ENCODE data around the gene SLC2A13.

The SLC2A13 gene

GRCh38 chr12:39972119-39972518 lies 133.8 kb downstream of the SLC2A13 start:
- DNase-seq (ENCODE audit: low read depth, low spot score) = no peak
- no CpG with 5 or more reads among the region's 1 CpG for WGBS (ENCODE audit: insufficient coverage, insufficient read length)

GRCh38 chr12:39971348-39971747 lies 134.5 kb downstream of the SLC2A13 start:
- Histone ChIP-seq H3K9me3 (ENCODE audit: control insufficient read depth, insufficient read depth, low read length) (no peaks in the 10 kb centered on the region), H3K36me3 (ENCODE audit: control insufficient read depth, insufficient read depth, low read length) (no peaks in the 10 kb centered on the region), H3K27me3 (ENCODE audit: control insufficient read depth, insufficient read depth, low read length) (no peaks in the 10 kb centered on the region), H3K4me3 (ENCODE audit: low read length) (no peak overlapping the region), H3K27ac (ENCODE audit: low read length) (no peak overlapping the region), H3K4me1 (ENCODE audit: control insufficient read depth, insufficient read depth, low read length) (no peaks in the 10 kb centered on the region; the same call in 1 of the 2 replicates)
- no CpG with 5 or more reads among the region's 1 CpG for WGBS (ENCODE audit: insufficient coverage, insufficient read length)
- DNase-seq (ENCODE audit: low read depth, low spot score) = no peak

More at GRCh38 chr12:39972119-39972518, 133.8 kb downstream of the SLC2A13 start:
- Histone ChIP-seq H3K27ac (ENCODE audit: low read length) (no peak overlapping the region), H3K4me1 (ENCODE audit: control insufficient read depth, insufficient read depth, low read length) (no peaks in the 10 kb centered on the region; the same call in 1 of the 2 replicates), H3K9me3 (ENCODE audit: control insufficient read depth, insufficient read depth, low read length) (no peaks in the 10 kb centered on the region), H3K36me3 (ENCODE audit: control insufficient read depth, insufficient read depth, low read length) (no peaks in the 10 kb centered on the region), H3K27me3 (ENCODE audit: control insufficient read depth, insufficient read depth, low read length) (no peaks in the 10 kb centered on the region), H3K4me3 (ENCODE audit: low read length) (no peak overlapping the region)

DNA sequence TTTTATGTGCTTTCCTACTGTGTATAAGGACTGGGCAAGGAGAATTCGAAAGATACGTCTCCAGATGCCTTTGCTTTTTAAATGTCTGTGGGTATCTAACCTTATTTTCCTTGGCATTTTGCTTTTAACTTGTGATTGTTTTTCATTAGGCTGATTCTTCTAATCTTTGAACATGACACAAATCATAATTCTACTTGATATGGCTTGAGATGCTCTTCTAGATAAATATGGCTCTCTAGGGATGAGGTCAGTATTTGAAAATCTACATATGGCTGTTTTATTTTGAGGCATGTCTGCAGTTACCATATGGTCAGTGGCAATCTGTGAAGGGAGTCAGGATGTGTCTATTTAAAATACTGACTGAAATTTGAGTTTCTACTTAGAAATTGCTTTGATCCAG lies 139.2 kb downstream of the SLC2A13 start:
- no peak overlapping the region for H3K27ac ChIP-seq (ENCODE audit: low read length)
- H3K9me3 ChIP-seq (ENCODE audit: control insufficient read depth, insufficient read depth, low read length) = no peaks in the 10 kb centered on the region
- H3K36me3 ChIP-seq (ENCODE audit: control insufficient read depth, insufficient read depth, low read length) = no peaks in the 10 kb centered on the region
- no peaks in the 10 kb centered on the region for H3K4me1 ChIP-seq (ENCODE audit: control insufficient read depth, insufficient read depth, low read length)
- no peak for DNase-seq (ENCODE audit: low read depth, low spot score)
- WGBS (ENCODE audit: insufficient coverage, insufficient read length) = no CpG with 5 or more reads among the region's 2 CpGs
- no peak overlapping the region for H3K4me3 ChIP-seq (ENCODE audit: low read length)
- no peaks in the 10 kb centered on the region for H3K27me3 ChIP-seq (ENCODE audit: control insufficient read depth, insufficient read depth, low read length)

GRCh38 chr12:39966256-39966655 lies 139.6 kb downstream of the SLC2A13 start:
- no peaks in the 10 kb centered on the region for H3K27me3 ChIP-seq (ENCODE audit: control insufficient read depth, insufficient read depth, low read length)
- no peaks in the 10 kb centered on the region for H3K36me3 ChIP-seq (ENCODE audit: control insufficient read depth, insufficient read depth, low read length)
- H3K9me3 ChIP-seq (ENCODE audit: control insufficient read depth, insufficient read depth, low read length) = no peaks in the 10 kb centered on the region
- WGBS (ENCODE audit: insufficient coverage, insufficient read length) = no CpG with 5 or more reads among the region's 2 CpGs
- no peak overlapping the region for H3K4me3 ChIP-seq (ENCODE audit: low read length)
- H3K4me1 ChIP-seq (ENCODE audit: control insufficient read depth, insufficient read depth, low read length) = no peaks in the 10 kb centered on the region
- no peak for DNase-seq (ENCODE audit: low read depth, low spot score)
- no peak overlapping the region for H3K27ac ChIP-seq (ENCODE audit: low read length)

- no CpG with 5 or more reads among the region's 2 CpGs for WGBS (ENCODE audit: insufficient coverage, insufficient read length)
- Histone ChIP-seq H3K27me3 (ENCODE audit: control insufficient read depth, insufficient read depth, low read length) (no peaks in the 10 kb centered on the region), H3K27ac (ENCODE audit: low read length) (no peak overlapping the region), H3K4me3 (ENCODE audit: low read length) (no peak overlapping the region), H3K9me3 (ENCODE audit: control insufficient read depth, insufficient read depth, low read length) (no peaks in the 10 kb centered on the region), H3K4me1 (ENCODE audit: control insufficient read depth, insufficient read depth, low read length) (no peaks in the 10 kb centered on the region), H3K36me3 (ENCODE audit: control insufficient read depth, insufficient read depth, low read length) (0 out of 2 replicates have a peak, but pooled peaks cover 2% of the 10 kb centered on the region)
- DNase-seq (ENCODE audit: low read depth, low spot score) = no peak
Measured at GRCh38 chr12:39959467-39959866, 146.4 kb downstream of the SLC2A13 start.

DNA sequence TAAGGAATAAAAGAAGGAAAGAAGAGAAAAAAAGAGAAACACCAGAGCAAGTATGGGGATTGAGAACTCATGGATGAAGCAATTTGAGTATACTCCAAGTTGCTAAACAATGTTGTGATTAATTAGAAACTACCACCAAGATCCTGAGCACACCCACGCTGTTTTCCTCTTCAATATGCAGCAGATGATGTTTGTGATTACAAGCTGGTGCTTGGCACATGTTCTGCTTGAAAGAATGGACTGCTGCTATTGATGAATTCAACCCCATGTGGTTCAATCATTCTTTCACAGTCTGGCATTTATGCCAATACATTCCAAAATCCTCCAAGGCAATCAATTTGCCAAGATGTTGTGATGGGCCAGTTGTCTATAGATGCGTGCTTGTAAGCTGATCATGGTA lies 146.8 kb downstream of the SLC2A13 start:
- no peak for DNase-seq (ENCODE audit: low read depth, low spot score)
- WGBS (ENCODE audit: insufficient coverage, insufficient read length) = no CpG with 5 or more reads among the region's 2 CpGs
- Histone ChIP-seq H3K4me1 (ENCODE audit: control insufficient read depth, insufficient read depth, low read length) (no peaks in the 10 kb centered on the region), H3K27me3 (ENCODE audit: control insufficient read depth, insufficient read depth, low read length) (no peaks in the 10 kb centered on the region), H3K27ac (ENCODE audit: low read length) (no peak overlapping the region), H3K9me3 (ENCODE audit: control insufficient read depth, insufficient read depth, low read length) (no peaks in the 10 kb centered on the region), H3K4me3 (ENCODE audit: low read length) (no peak overlapping the region), H3K36me3 (ENCODE audit: control insufficient read depth, insufficient read depth, low read length) (0 out of 2 replicates have a peak, but pooled peaks cover 2% of the 10 kb centered on the region)

DNA sequence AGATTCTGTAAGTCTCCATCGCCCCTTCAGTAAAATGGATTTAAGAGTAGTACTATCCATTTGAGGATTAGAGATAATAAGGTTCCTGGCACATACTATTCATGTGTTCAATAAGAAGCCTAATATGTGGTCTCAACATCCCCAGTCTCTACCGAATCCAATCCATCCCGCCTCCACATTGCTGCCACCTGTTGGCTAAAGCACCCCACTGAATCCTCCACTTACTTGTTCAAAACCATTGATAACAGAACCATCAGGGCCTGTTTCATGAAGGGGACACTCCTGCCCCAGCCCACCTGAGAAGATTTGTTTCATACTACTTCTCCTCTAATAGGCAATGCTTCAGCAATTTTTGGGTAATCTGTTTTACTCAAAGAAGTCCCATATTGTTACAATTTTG lies 147.5 kb downstream of the SLC2A13 start:
- Histone ChIP-seq H3K4me1 (ENCODE audit: control insufficient read depth, insufficient read depth, low read length) (no peaks in the 10 kb centered on the region), H3K9me3 (ENCODE audit: control insufficient read depth, insufficient read depth, low read length) (no peaks in the 10 kb centered on the region), H3K27me3 (ENCODE audit: control insufficient read depth, insufficient read depth, low read length) (no peaks in the 10 kb centered on the region), H3K36me3 (ENCODE audit: control insufficient read depth, insufficient read depth, low read length) (0 out of 2 replicates have a peak, but pooled peaks cover 2% of the 10 kb centered on the region), H3K27ac (ENCODE audit: low read length) (no peak overlapping the region), H3K4me3 (ENCODE audit: low read length) (no peak overlapping the region)
- no peak for DNase-seq (ENCODE audit: low read depth, low spot score)
- no CpG with 5 or more reads among the region's 3 CpGs for WGBS (ENCODE audit: insufficient coverage, insufficient read length)

DNA sequence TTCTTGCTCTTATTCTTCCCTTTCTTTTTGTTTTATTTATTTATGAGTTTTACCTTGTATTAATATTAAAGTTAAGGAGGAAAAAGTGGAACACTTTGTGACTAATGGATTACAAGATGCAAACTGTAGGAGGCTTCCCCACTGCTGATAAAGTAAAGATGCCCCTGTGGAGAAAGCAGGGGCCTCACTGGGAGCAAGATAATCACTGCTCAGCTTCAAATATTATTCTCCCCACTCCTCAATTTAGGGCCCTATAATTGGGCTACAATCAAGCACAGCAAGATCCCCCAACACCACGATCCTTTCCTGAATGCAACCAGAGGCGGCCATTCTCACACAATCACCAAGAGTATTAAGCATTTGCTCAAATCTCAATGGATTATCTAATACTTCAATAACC lies 149.2 kb downstream of the SLC2A13 start:
- Histone ChIP-seq H3K9me3 (ENCODE audit: control insufficient read depth, insufficient read depth, low read length) (no peaks in the 10 kb centered on the region), H3K4me3 (ENCODE audit: low read length) (no peak overlapping the region), H3K4me1 (ENCODE audit: control insufficient read depth, insufficient read depth, low read length) (no peaks in the 10 kb centered on the region), H3K36me3 (ENCODE audit: control insufficient read depth, insufficient read depth, low read length) (0 out of 2 replicates have a peak, but pooled peaks cover 2% of the 10 kb centered on the region), H3K27ac (ENCODE audit: low read length) (no peak overlapping the region), H3K27me3 (ENCODE audit: control insufficient read depth, insufficient read depth, low read length) (no peaks in the 10 kb centered on the region)
- no CpG with 5 or more reads among the region's 2 CpGs for WGBS (ENCODE audit: insufficient coverage, insufficient read length)
- no peak for DNase-seq (ENCODE audit: low read depth, low spot score)

DNA sequence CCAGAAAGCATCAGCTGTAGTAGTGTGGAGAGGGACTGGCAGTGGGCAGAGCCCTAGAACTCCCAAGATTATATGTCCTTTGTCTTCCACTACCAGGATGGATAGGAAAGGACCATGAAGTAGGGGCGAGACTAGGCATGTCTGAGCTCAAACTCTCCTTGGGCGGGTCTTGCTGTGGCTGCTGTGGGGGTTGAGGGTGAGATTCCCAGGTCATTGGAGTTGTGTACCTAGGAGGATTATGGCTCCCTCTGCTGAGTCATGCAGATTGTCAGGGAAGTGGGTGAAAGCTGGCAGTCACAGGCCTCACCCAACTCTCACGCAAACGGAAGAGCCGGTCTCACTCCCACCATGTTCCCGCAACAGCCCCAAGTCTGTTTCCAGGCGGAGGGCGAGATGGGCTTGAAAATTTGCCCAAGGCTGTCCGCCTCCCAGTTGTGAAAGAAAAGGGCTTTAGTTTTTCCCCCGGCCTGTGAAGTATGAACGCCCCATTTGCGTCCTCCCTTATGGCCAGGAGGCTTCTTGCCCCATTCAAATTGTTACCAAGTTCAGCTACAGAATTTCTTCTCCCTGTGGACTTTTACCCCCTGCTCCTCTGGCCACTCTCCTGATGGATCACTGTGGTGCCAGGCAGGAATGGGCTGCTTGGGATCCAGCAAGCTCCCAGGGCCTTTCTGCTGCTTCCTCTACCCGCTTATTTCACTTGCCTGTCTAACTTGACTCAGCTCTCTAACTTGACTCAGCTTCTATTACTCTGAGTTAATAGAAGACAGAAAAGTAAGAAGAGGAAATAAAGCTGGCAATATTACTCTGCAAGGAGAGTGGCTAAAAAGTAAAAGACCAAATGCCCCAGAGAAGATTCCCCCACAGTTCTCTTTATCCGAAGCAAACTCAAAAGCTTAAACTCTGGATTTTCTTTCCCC lies 159.3 kb downstream of the SLC2A13 start:
- no peaks in the 10 kb centered on the region for H3K36me3 ChIP-seq (ENCODE audit: control insufficient read depth, insufficient read depth, low read length)
- no peak overlapping the region for H3K4me3 ChIP-seq (ENCODE audit: low read length)
- no peak for DNase-seq (ENCODE audit: low read depth, low spot score)
- WGBS (ENCODE audit: insufficient coverage, insufficient read length) = no CpG with 5 or more reads among the region's 14 CpGs
- H3K4me1 ChIP-seq (ENCODE audit: control insufficient read depth, insufficient read depth, low read length) = no peaks in the 10 kb centered on the region
- no peak overlapping the region for H3K27ac ChIP-seq (ENCODE audit: low read length)
- H3K27me3 ChIP-seq (ENCODE audit: control insufficient read depth, insufficient read depth, low read length) = no peaks in the 10 kb centered on the region
- H3K9me3 ChIP-seq (ENCODE audit: control insufficient read depth, insufficient read depth, low read length) = no peaks in the 10 kb centered on the region

GRCh38 chr12:39937119-39937518 lies 168.8 kb downstream of the SLC2A13 start:
- Histone ChIP-seq H3K4me1 (ENCODE audit: control insufficient read depth, insufficient read depth, low read length) (no peaks in the 10 kb centered on the region), H3K9me3 (ENCODE audit: control insufficient read depth, insufficient read depth, low read length) (no peaks in the 10 kb centered on the region), H3K4me3 (ENCODE audit: low read length) (no peak overlapping the region), H3K27me3 (ENCODE audit: control insufficient read depth, insufficient read depth, low read length) (no peaks in the 10 kb centered on the region), H3K27ac (ENCODE audit: low read length) (no peak overlapping the region), H3K36me3 (ENCODE audit: control insufficient read depth, insufficient read depth, low read length) (no peaks in the 10 kb centered on the region)
- WGBS (ENCODE audit: insufficient coverage, insufficient read length) = no CpG with 5 or more reads among the region's 1 CpG
- DNase-seq (ENCODE audit: low read depth, low spot score) = no peak

DNA sequence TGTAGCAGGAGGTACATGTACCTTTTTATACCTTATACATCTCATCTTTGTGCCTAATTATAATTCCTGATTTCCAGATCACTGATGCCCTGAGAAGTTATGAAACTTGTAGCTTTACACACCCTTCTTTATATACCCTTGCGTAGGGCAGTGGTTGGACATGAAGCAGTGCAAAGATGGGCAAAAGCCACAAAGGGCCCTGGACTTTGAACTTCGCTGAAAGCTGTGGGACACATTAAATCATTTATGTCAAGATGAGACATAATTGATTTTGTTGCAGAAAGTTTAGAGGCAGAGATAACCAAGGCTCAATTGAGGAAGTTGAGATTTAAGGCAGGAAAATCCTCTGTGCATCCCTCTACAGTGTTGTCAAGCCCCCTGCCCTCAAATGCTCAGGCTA lies 170.0 kb downstream of the SLC2A13 start:
- H3K4me1 ChIP-seq (ENCODE audit: control insufficient read depth, insufficient read depth, low read length) = no peaks in the 10 kb centered on the region
- no peaks in the 10 kb centered on the region for H3K36me3 ChIP-seq (ENCODE audit: control insufficient read depth, insufficient read depth, low read length)
- no peak for DNase-seq (ENCODE audit: low read depth, low spot score)
- H3K27ac ChIP-seq (ENCODE audit: low read length) = no peak overlapping the region
- no CpG with 5 or more reads among the region's 2 CpGs for WGBS (ENCODE audit: insufficient coverage, insufficient read length)
- no peaks in the 10 kb centered on the region for H3K27me3 ChIP-seq (ENCODE audit: control insufficient read depth, insufficient read depth, low read length)
- no peaks in the 10 kb centered on the region for H3K9me3 ChIP-seq (ENCODE audit: control insufficient read depth, insufficient read depth, low read length)
- no peak overlapping the region for H3K4me3 ChIP-seq (ENCODE audit: low read length)

Measured in iPS DF 6.9 (cell line).